HG03565 (cell line): ENCODE results near the gene MYG1.
A peak's percentile ranks its signal among the peaks of the same experiment; 100 is the strongest.
"Not testable (repeated sequence)": the region's sequence is repeated elsewhere in the genome, so short reads cannot be mapped to it uniquely, and the experiment has no call there.

Experiments used
- ATAC-seq: cut with Tn5 transposase; IDR thresholded peaks from one replicate; pipeline ENCODE4 v1.9.1; 2021; ENCODE audit warnings: mild to moderate bottlenecking, moderate library complexity; ENCODE audit not compliant: unreplicated experiment

MYG1 gene

GRCh38 chr12:53279888-53280498 lies 19.5 kb upstream of the MYG1 start:
- ATAC-seq = no peak

GRCh38 chr12:53286448-53286847 lies 13.0 kb upstream of the MYG1 start:
- no peak for ATAC-seq

- no peak for ATAC-seq
These were observed 11.7 kb upstream of the MYG1 start for GRCh38 chr12:53287741-53288216.

GRCh38 chr12:53288322-53288721 lies 11.2 kb upstream of the MYG1 start:
- no peak for ATAC-seq

GRCh38 chr12:53289891-53290290 lies 9.6 kb upstream of the MYG1 start:
- no peak for ATAC-seq

GRCh38 chr12:53290661-53291060 lies 8.8 kb upstream of the MYG1 start:
- ATAC-seq = no peak

GRCh38 chr12:53292426-53292825 lies 7.1 kb upstream of the MYG1 start:
- no peak for ATAC-seq

- ATAC-seq = peak; percentile 72
These were observed 4.2 kb upstream of the MYG1 start, which contains the start of gene PFDN5 for GRCh38 chr12:53295070-53295890. PFDN5 (plus strand) TSS chr12:53295542; CDS start chr12:53295568, 26 bp downstream.

- ATAC-seq = no peak
These were observed 3.6 kb upstream of the MYG1 start for GRCh38 chr12:53295891-53296219.

- ATAC-seq = not testable (repeated sequence)
These were observed 2.4 kb upstream of the MYG1 start for GRCh38 chr12:53297106-53297505.

GRCh38 chr12:53298164-53298563 lies 1.3 kb upstream of the MYG1 start:
- ATAC-seq = no peak

GRCh38 chr12:53299101-53299453 lies 418 bp upstream of the MYG1 start:
- ATAC-seq = no peak

- ATAC-seq = no peak
These were observed 692 bp downstream of the MYG1 start for GRCh38 chr12:53300187-53300586.

GRCh38 chr12:53302903-53303302 lies 3.4 kb downstream of the MYG1 start:
- ATAC-seq = no peak

GRCh38 chr12:53306826-53307225 lies 7.3 kb downstream of the MYG1 start:
- ATAC-seq = no peak

- ATAC-seq = no peak
These were observed 8.8 kb downstream of the MYG1 start for GRCh38 chr12:53308276-53308675.

GRCh38 chr12:53313996-53314395 lies 14.5 kb downstream of the MYG1 start:
- no peak for ATAC-seq

- ATAC-seq = no peak
These were observed 21.1 kb downstream of the MYG1 start for GRCh38 chr12:53320352-53321195.

- no peak for ATAC-seq
These were observed 24.8 kb downstream of the MYG1 start for GRCh38 chr12:53324113-53324778.

GRCh38 chr12:53324779-53325510 lies 25.4 kb downstream of the MYG1 start:
- ATAC-seq = peak; percentile 32
